ENCODE data around the gene SRPK2.

- TF ChIP-seq CTCF (conservative IDR thresholded peaks at IDR 0.05; ENCODE audit: low read depth, low read length) (no peak), EZH2 (IDR thresholded peaks at IDR 0.05; ENCODE audit: borderline replicate concordance, low read depth, low read length, poor library complexity, severe bottlenecking) (no peak)
Observed at GRCh38 chr7:105216786-105217185, 171.9 kb downstream of the SRPK2 start.
